Daoy (cell line): Measurements from ENCODE around the gene KCNA2. TPM values are rescaled to one million over a fixed set of nuclear protein-coding genes. Genes with fewer than 3 reads are reported as not detected.

Source experiments
- DNase-seq: peaks from one replicate; pipeline ENCODE4 v3.0.0-alpha.2; 2015; ENCODE audit warnings: low read depth
- total RNA-seq: library from RNA; depleted of rRNA; stranded (reverse); fragments of >200 nt; shearing (Covaris generic); gene quantifications from 2 replicates; pipeline ENCODE4 v1.2.3, GENCODE V29; 2014; rRNA removed

KCNA2 gene
- total RNA-seq, 1 experiment from 2014 or later: 0.17 TPM

DNA sequence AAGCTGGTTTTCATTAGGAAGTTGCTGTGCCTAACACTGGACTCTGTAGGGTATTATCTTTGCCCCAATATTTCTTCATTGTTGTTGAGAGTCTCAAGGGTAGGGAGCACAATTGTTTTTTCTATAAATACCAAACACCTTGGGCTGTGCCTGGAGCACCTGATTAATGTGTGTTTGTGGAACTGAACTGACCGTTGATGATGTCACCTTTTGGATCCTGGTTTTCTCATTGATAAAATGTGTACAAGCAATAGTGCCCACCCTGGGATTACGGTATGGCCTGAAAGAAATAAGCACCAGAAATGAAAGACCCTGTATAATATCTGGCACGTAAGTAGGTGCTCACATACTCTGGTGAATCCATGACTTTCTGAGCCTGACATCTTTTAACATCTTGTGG lies 39.3 kb downstream of the KCNA2 start:
- no peak for DNase-seq

DNA sequence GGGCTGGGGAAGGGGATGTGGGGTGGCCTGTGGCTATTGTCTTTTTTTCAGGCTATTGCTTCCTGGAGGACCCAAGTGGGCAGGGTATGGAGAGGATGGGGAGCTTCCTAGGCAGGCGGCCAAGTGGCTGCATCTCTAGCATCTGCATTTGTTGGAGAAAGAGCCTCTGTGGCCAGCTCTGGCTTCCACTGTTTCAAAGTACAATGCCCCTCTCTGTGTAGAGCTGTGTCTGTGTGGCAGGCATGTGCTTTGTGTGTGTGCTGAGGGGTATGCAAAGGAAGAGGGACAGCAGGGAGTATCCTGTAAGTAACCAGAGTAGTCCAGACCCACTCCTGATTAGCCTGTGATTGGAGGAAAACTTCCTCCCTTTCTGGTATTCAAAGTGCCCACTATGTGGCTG lies 40.6 kb downstream of the KCNA2 start:
- no peak for DNase-seq

GRCh38 chr1:110563089-110563488 lies 43.1 kb downstream of the KCNA2 start:
- no peak for DNase-seq

- DNase-seq: no peak
Observed at GRCh38 chr1:110561596-110561995, 44.6 kb downstream of the KCNA2 start.

- DNase-seq: peak; percentile 74
Observed at GRCh38 chr1:110559157-110559556, 47.0 kb downstream of the KCNA2 start.

DNA sequence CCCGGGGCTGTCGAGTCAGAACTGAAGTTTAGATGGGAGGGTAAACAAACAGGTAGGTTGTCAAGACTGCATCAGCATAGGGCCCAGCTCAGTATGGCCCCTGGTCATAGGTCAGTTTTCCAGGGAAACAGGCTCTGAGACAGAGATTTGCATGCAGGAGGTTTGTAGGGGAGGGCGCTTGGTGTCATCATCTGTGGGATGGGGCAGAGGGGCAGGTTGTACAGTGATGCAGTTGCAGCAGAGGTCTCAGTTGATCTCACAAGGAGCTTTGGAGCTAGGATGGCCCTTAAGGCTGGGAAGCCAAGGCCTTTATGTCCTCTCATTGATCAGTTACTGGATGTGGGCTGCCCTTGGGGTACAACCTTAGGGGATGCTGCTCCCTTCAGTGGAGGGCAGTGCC lies 48.7 kb downstream of the KCNA2 start:
- DNase-seq: no peak

DNA sequence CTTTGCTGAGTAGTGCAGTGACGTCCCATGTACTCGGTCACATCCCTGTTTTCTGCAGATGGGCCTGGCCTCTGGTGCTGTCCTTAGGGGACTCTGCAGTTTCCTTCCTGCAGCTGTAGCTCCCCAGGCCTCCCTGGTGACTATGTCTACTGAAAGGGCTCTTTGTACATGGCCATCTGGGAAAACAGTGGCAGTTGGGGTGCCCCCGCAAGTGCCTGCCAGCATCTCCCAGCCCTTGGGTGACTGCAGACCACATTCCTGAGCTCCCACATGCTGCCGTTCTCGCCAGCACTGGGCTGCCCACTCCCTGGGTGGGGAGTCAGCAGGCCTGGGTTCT lies 49.7 kb downstream of the KCNA2 start:
- DNase-seq: no peak

DNA sequence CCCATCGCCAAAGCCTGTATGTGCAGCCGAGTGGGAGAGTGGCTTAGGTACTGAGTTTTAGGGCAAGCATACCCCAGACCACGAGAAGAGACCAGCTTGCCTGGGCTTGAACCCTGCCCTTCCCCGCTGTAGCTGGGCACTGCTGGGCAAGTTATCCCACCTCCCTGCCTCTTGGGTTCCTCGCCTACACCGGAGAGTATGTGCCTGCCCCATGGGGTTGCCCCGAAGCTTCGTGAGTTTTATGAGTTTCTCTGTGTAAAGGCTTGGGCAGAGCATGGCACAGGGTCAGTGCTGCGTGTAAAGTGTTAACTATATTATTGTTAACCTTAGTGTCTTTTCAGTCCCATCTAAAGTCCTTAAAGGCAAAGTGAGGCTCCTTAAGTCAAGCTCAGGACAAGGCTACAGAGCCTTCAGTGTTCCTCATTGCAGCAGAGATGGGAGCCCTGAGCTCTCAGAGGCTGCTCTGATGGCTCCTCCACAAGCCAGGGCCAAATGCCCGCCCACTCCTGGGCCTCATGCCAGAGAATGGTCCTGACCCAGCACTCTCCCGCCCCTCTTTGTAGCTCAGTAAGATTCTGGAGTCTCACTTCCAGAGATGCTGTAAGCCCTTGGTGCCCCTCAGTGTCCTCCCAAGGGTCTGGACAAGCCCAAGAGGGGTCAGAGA lies 50.2 kb downstream of the KCNA2 start:
- peak; percentile 73 for DNase-seq

DNA sequence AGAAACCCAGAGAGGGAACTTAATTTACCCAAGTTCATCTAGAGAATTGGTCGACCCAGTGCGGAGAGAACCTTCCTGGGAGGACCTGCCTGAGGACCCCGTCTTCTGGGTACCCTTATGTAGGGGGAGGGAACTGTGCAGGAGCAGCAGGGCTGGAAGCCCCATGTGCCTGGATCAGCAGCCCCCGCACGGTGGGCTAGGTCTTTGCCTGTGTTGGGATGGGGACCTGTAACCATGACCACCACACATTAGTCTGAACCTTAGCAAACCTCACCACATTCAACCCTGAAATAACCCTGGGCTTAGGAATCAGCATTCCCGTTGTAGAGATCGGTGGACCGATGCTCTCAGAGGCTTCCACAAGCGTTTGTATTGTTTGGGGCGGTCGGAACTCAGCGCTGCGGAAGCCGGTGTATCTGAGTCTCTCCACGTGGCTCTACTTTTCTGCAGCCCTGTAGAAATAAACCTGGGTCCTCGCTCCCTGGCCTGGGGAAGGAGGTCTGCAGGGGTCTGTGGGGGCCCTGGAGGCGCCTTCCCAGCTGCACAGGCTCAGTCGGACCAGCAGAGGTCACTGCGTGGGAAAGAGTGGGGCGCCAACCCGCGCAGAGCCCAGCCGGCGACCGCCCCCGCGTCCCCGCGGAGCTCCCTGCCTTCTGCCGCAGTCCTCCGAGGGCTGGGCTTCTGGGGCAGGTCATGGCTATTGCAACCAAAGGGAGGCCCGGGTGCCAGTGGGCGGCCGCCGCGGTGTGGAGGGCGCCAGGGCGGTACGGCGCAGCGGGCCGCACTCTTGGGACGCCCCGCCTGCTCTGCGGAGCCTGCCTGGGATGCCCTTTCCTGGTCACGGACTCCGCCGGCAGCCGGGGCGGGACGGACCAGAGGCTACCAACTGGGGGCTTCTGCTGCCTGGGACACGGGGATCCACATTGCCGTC lies 51.0 kb downstream of the KCNA2 start:
- peak; percentile 77 for DNase-seq

DNA sequence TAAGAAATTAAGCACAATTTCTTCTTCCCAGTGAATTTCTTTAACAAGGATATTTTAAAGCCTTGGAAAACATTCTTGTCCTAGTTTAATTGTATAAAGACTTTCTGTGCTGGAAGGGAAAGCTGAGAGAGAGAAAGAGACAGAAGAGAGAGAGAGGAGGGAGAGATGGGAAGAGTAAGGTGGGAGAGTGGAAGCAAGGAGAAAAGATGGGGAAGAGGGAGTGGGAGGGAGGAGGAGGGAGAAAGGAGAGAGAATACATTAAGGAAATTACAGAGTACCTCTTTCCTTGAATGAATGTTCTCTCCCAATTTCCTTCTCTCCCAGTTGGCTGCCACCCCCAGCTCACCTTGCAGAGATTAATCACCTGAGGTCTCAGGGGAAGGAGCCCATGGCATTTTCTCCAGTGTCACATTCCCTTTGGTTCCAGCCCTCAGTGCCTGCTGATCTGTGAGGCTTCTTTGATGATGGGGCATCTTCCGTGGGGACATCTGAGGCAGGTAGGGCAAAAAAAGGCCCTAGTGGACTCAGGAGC lies 54.8 kb downstream of the KCNA2 start:
- no peak for DNase-seq

GRCh38 chr1:110549831-110550230 lies 56.3 kb downstream of the KCNA2 start:
- DNase-seq: no peak

DNA sequence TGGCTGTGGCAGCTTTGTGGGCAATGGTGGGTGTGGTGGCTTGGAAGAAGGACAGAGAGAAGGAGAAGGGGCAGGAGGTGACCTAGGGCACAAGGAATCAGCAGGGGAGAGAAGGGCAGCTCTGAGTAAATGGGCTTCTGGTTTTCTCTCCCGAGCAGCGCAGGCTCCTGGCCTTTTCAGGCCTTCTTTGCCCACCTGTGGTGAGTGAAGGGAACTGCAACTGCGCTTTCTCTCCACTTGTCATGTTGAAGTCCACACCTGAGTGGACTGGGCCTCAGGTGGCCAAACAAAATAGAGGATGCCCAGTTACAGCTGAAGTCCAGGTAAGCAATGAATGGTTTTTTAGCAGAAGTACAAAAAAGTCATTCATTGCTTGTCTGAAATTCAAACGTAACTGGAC lies 57.8 kb downstream of the KCNA2 start:
- DNase-seq: peak; percentile 40

- DNase-seq: no peak
Observed at GRCh38 chr1:110547017-110547416, 59.1 kb downstream of the KCNA2 start.

GRCh38 chr1:110545492-110545891 lies 60.7 kb downstream of the KCNA2 start:
- no peak for DNase-seq

GRCh38 chr1:110544753-110545152 lies 61.4 kb downstream of the KCNA2 start:
- DNase-seq: no peak

Other genes with a start within 250 kb of the KCNA2 start
- gene SLC16A4, start 215.3 kb downstream of the KCNA2 start, total RNA-seq: 3.9 and 6.8 TPM in 2 replicates
- 123 and 189 TPM in 2 replicates for gene LAMTOR5, start 198.7 kb downstream of the KCNA2 start, total RNA-seq
- not detected in 2 replicates for gene PROK1, start 155.2 kb downstream of the KCNA2 start, total RNA-seq
- gene KCNA10, start 87.2 kb downstream of the KCNA2 start, total RNA-seq: not detected in 2 replicates
- 0.12 and 0.29 TPM in 2 replicates for gene KCNA3, start 68.6 kb upstream of the KCNA2 start, total RNA-seq